GM23338 (cell line): ENCODE data around the gene RNF31.

ENCODE experiments used
- CREB1 ChIP-seq: fragments of 250-450 bp; sonication (Bioruptor Pico); IDR thresholded peaks from 2 replicates; pipeline ENCODE4 v1.5.0; 2020; ENCODE audit warnings: low read depth, mild to moderate bottlenecking, moderate library complexity
- CTCF ChIP-seq, 2 experiments: fragments of 200-600 bp in 1 of 2; sonication (generic) in 1 of 2; conservative IDR thresholded peaks; 2 replicates each; pipeline versions ENCODE4 v1.5.1 to v1.6.1; 2016 to 2017; ENCODE audit warnings: antibody characterized with exemption in 2 of 2, low read depth in 2 of 2, mild to moderate bottlenecking in 2 of 2, moderate library complexity in 1 of 2
- EZH2 ChIP-seq: fragments of 200-600 bp; sonication (generic); IDR thresholded peaks from one replicate; pipeline ENCODE4 v1.8.0; 2017; ENCODE audit warnings: antibody characterized with exemption, mild to moderate bottlenecking, low read depth; ENCODE audit not compliant: unreplicated experiment
- EZH2phosphoT487 ChIP-seq: fragments of 200-600 bp; sonication (generic); IDR thresholded peaks from one replicate; pipeline ENCODE4 v1.8.1; 2018; ENCODE audit warnings: antibody characterized with exemption; ENCODE audit not compliant: unreplicated experiment
- JUNB ChIP-seq: IDR thresholded peaks from one replicate; pipeline ENCODE4 v1.6.1; 2016; ENCODE audit warnings: antibody characterized with exemption; ENCODE audit not compliant: unreplicated experiment
- NANOG ChIP-seq: IDR thresholded peaks from 2 replicates; pipeline ENCODE4 v1.6.1; 2016; ENCODE audit warnings: antibody characterized with exemption, borderline replicate concordance
- POLR2AphosphoS5 ChIP-seq: IDR thresholded peaks from 2 replicates; pipeline ENCODE4 v1.6.1; 2016; ENCODE audit warnings: antibody characterized with exemption, low read depth
- REST ChIP-seq: IDR thresholded peaks from one replicate; pipeline ENCODE4 v1.6.1; 2018; ENCODE audit warnings: antibody characterized with exemption; ENCODE audit not compliant: unreplicated experiment
- STAT1 ChIP-seq: IDR thresholded peaks from one replicate; pipeline ENCODE4 v1.6.1; 2016; ENCODE audit warnings: antibody characterized with exemption; ENCODE audit not compliant: unreplicated experiment
- ZNF114 ChIP-seq: fragments of 250-450 bp; sonication (Bioruptor Pico); IDR thresholded peaks from 2 replicates; pipeline ENCODE4 v1.5.0; 2020; ENCODE audit warnings: mild to moderate bottlenecking, moderate library complexity
- ZNF331 ChIP-seq: fragments of 250-450 bp; sonication (Bioruptor Pico); IDR thresholded peaks from 2 replicates; pipeline ENCODE4 v1.5.0; 2020; ENCODE audit warnings: low read depth, mild to moderate bottlenecking, moderate library complexity
- TF ChIP-seq, protein P1 (sequence below): IDR thresholded peaks from 2 replicates; pipeline ENCODE4 v1.6.1; 2016; ENCODE audit warnings: antibody characterized with exemption

GRCh38 chr14:24188251-24189058, 41.2 kb downstream of the RNF31 start, which contains the start of gene IPO4:
- no peak for TF ChIP-seq EZH2phosphoT487
- peak; percentile 91 for TF ChIP-seq POLR2AphosphoS5
- TF ChIP-seq CTCF (conservative IDR thresholded peaks at IDR 0.05; ENCODE audit: low read depth in 2 of 2), result no peak
- TF ChIP-seq EZH2, result no peak
- TF ChIP-seq JUNB, result peak; percentile 48
- TF ChIP-seq REST, result no peak
- TF ChIP-seq STAT1, result no peak
- TF ChIP-seq, protein P1, sequence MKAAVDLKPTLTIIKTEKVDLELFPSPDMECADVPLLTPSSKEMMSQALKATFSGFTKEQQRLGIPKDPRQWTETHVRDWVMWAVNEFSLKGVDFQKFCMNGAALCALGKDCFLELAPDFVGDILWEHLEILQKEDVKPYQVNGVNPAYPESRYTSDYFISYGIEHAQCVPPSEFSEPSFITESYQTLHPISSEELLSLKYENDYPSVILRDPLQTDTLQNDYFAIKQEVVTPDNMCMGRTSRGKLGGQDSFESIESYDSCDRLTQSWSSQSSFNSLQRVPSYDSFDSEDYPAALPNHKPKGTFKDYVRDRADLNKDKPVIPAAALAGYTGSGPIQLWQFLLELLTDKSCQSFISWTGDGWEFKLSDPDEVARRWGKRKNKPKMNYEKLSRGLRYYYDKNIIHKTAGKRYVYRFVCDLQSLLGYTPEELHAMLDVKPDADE, result peak; percentile 91
- TF ChIP-seq CREB1, result peak; percentile 81
- no peak for TF ChIP-seq ZNF331 (CRISPR knock-in tag)
- TF ChIP-seq ZNF114, result no peak
- no peak for TF ChIP-seq NANOG
